ENCODE data around the gene SIAH2. TPM values are rescaled to one million over a fixed set of nuclear protein-coding genes. Genes with fewer than 3 reads are reported as not detected.

The SIAH2 gene
- total and polyA plus RNA-seq, 2 experiments from 2014 or later, result 6.3 to 28.8 TPM

DNA sequence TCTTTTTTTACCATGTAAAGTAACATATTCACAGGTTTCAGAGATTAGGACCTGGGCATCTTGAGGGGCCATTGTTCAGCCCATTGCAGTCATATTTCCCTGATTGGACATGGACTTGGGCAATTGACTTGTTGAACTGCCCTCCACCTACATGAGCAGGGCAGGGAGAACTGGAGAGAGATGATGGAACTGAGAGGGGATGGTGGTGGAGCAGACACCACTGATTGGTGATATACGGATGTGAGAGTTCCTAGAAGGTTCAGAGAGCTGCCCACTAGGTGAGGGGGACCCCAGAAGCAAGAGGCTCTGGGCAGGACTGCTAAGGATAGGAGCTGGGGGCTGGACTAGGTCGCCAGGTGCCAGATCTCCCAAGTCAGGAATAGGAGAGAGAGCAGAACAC lies 37.8 kb upstream of the SIAH2 start:
- Mint-ChIP-seq H3K27ac (no peak overlapping the region; the same call in 1 of the 2 replicates), H3K27me3 (ENCODE audit: insufficient read depth, low read depth, poor library complexity) (peaks cover 2% of the 10 kb centered on the region), H3K36me3 (ENCODE audit: low read depth) (no peaks in the 10 kb centered on the region), H3K4me1 (peaks cover 27% of the 10 kb centered on the region), H3K9me3 (no peaks in the 10 kb centered on the region), H3K4me3 (no peak overlapping the region)
- no peak for DNase-seq (ENCODE audit: low spot score)
- Histone ChIP-seq H3K9me2 (ENCODE audit: insufficient read depth) (no peaks in the 10 kb centered on the region), H3K79me2 (replicated peaks; ENCODE audit: insufficient read depth) (no peaks in the 10 kb centered on the region), H4K20me1 (replicated peaks; ENCODE audit: insufficient read depth) (no peaks in the 10 kb centered on the region), H3K4me1 (ENCODE audit: insufficient read depth) (peaks cover 26% of the 10 kb centered on the region), H3K27ac (ENCODE audit: low read depth) (no peak overlapping the region), H3F3A (replicated peaks; ENCODE audit: low read depth) (no peaks in the 10 kb centered on the region), H3K36me3 (ENCODE audit: insufficient read depth) (no peaks in the 10 kb centered on the region), H3K4me2 (no peak overlapping the region), H2AFZ (no peak overlapping the region), H3K27me3 (ENCODE audit: insufficient read depth) (no peaks in the 10 kb centered on the region), H3K4me3 (no peak overlapping the region)
- no peak for TF ChIP-seq ZNF331 (CRISPR knock-in tag; IDR thresholded peaks at IDR 0.05; ENCODE audit: low read depth)
- TF ChIP-seq NANOG (IDR thresholded peaks at IDR 0.05; ENCODE audit: borderline replicate concordance), result no peak
- no peak for TF ChIP-seq CREB1 (CRISPR knock-in tag; IDR thresholded peaks at IDR 0.05; ENCODE audit: low read depth)
- no peak for TF ChIP-seq JUNB (IDR thresholded peaks at IDR 0.05; ENCODE audit: unreplicated experiment)
- TF ChIP-seq EZH2phosphoT487 (IDR thresholded peaks at IDR 0.05; ENCODE audit: unreplicated experiment), result no peak
- TF ChIP-seq CTCF (conservative IDR thresholded peaks at IDR 0.05; ENCODE audit: low read depth in 2 of 2), result no peak
- TF ChIP-seq ETS1 (IDR thresholded peaks at IDR 0.05), result no peak
- TF ChIP-seq, protein P1, sequence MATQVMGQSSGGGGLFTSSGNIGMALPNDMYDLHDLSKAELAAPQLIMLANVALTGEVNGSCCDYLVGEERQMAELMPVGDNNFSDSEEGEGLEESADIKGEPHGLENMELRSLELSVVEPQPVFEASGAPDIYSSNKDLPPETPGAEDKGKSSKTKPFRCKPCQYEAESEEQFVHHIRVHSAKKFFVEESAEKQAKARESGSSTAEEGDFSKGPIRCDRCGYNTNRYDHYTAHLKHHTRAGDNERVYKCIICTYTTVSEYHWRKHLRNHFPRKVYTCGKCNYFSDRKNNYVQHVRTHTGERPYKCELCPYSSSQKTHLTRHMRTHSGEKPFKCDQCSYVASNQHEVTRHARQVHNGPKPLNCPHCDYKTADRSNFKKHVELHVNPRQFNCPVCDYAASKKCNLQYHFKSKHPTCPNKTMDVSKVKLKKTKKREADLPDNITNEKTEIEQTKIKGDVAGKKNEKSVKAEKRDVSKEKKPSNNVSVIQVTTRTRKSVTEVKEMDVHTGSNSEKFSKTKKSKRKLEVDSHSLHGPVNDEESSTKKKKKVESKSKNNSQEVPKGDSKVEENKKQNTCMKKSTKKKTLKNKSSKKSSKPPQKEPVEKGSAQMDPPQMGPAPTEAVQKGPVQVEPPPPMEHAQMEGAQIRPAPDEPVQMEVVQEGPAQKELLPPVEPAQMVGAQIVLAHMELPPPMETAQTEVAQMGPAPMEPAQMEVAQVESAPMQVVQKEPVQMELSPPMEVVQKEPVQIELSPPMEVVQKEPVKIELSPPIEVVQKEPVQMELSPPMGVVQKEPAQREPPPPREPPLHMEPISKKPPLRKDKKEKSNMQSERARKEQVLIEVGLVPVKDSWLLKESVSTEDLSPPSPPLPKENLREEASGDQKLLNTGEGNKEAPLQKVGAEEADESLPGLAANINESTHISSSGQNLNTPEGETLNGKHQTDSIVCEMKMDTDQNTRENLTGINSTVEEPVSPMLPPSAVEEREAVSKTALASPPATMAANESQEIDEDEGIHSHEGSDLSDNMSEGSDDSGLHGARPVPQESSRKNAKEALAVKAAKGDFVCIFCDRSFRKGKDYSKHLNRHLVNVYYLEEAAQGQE (IDR thresholded peaks at IDR 0.05; ENCODE audit: unreplicated experiment), result no peak
- TF ChIP-seq, protein P2, sequence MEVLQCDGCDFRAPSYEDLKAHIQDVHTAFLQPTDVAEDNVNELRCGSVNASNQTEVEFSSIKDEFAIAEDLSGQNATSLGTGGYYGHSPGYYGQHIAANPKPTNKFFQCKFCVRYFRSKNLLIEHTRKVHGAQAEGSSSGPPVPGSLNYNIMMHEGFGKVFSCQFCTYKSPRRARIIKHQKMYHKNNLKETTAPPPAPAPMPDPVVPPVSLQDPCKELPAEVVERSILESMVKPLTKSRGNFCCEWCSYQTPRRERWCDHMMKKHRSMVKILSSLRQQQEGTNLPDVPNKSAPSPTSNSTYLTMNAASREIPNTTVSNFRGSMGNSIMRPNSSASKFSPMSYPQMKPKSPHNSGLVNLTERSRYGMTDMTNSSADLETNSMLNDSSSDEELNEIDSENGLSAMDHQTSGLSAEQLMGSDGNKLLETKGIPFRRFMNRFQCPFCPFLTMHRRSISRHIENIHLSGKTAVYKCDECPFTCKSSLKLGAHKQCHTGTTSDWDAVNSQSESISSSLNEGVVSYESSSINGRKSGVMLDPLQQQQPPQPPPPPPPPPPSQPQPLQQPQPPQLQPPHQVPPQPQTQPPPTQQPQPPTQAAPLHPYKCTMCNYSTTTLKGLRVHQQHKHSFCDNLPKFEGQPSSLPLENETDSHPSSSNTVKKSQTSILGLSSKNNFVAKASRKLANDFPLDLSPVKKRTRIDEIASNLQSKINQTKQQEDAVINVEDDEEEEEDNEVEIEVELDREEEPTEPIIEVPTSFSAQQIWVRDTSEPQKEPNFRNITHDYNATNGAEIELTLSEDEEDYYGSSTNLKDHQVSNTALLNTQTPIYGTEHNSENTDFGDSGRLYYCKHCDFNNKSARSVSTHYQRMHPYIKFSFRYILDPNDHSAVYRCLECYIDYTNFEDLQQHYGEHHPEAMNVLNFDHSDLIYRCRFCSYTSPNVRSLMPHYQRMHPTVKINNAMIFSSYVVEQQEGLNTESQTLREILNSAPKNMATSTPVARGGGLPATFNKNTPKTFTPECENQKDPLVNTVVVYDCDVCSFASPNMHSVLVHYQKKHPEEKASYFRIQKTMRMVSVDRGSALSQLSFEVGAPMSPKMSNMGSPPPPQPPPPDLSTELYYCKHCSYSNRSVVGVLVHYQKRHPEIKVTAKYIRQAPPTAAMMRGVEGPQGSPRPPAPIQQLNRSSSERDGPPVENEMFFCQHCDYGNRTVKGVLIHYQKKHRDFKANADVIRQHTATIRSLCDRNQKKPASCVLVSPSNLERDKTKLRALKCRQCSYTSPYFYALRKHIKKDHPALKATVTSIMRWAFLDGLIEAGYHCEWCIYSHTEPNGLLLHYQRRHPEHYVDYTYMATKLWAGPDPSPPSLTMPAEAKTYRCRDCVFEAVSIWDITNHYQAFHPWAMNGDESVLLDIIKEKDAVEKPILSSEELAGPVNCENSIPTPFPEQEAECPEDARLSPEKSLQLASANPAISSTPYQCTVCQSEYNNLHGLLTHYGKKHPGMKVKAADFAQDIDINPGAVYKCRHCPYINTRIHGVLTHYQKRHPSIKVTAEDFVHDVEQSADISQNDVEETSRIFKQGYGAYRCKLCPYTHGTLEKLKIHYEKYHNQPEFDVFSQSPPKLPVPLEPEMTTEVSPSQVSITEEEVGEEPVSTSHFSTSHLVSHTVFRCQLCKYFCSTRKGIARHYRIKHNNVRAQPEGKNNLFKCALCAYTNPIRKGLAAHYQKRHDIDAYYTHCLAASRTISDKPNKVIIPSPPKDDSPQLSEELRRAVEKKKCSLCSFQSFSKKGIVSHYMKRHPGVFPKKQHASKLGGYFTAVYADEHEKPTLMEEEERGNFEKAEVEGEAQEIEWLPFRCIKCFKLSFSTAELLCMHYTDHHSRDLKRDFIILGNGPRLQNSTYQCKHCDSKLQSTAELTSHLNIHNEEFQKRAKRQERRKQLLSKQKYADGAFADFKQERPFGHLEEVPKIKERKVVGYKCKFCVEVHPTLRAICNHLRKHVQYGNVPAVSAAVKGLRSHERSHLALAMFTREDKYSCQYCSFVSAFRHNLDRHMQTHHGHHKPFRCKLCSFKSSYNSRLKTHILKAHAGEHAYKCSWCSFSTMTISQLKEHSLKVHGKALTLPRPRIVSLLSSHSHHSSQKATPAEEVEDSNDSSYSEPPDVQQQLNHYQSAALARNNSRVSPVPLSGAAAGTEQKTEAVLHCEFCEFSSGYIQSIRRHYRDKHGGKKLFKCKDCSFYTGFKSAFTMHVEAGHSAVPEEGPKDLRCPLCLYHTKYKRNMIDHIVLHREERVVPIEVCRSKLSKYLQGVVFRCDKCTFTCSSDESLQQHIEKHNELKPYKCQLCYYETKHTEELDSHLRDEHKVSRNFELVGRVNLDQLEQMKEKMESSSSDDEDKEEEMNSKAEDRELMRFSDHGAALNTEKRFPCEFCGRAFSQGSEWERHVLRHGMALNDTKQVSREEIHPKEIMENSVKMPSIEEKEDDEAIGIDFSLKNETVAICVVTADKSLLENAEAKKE (CRISPR knock-in tag; IDR thresholded peaks at IDR 0.05), result no peak
- TF ChIP-seq STAT1 (IDR thresholded peaks at IDR 0.05; ENCODE audit: unreplicated experiment), result no peak
- TF ChIP-seq POLR2AphosphoS5 (IDR thresholded peaks at IDR 0.05; ENCODE audit: low read depth), result no peak
- TF ChIP-seq EZH2 (IDR thresholded peaks at IDR 0.05; ENCODE audit: low read depth, unreplicated experiment), result no peak
- TF ChIP-seq ZNF114 (CRISPR knock-in tag; IDR thresholded peaks at IDR 0.05), result no peak
- ATAC-seq, result no peak
